ENCODE measurements around the gene DR1. TPM values are rescaled to one million over a fixed set of nuclear protein-coding genes. Genes with fewer than 3 reads are reported as not detected.

The DR1 gene
- total and polyA plus RNA-seq, 2 of the 4 experiments (the other 2 are of a cell fraction) = 27.1 to 39.4 TPM

DNA sequence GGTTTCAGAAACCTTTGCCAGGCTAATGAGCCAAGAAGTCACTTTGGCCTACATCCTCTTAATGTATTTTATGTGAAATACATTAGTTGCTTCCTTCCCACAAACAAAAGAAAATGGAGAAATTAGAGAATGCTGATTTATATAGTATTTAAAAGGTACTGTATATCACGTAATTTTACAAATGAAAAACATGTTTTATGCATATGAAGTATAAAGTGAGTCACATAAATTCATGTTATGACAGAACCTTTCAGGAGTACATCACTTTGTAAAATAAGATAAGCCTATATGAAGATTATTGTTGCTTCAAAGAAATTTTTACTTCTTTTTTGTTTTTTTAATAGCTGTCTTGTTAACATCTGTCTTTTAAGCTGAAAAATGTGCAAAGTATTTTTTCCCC is 4.6 kb downstream of the DR1 start:
- Histone ChIP-seq H3K4ac (ENCODE audit: low read depth, low read length) (no peak overlapping the region), H3K79me1 (ENCODE audit: low read depth in 1 of 2, low read length in 2 of 2) (peaks cover 6 to 36% of the 10 kb centered on the region in 2 experiments), H2BK5ac (ENCODE audit: low read depth, low read length, poor library complexity, severe bottlenecking) (no peak overlapping the region), H4K5ac (ENCODE audit: low read depth, low read length) (no peak overlapping the region), H2AFZ (replicated peaks; ENCODE audit: low read length, poor library complexity) (no peak overlapping the region), H3K23ac (ENCODE audit: low read depth, low read length) (0 out of 2 replicates have a peak overlapping the region, but pooled peaks have one; percentile 49), H3K56ac (ENCODE audit: extremely low read depth, insufficient read depth, low read length) (no peak overlapping the region), H2AK9ac (replicated peaks; ENCODE audit: low read depth, low read length, poor library complexity) (no peak overlapping the region), H2AK5ac (ENCODE audit: low read depth, low read length) (no peak overlapping the region), H4K20me1 (ENCODE audit: insufficient read depth, low read length) (peaks cover 39% of the 10 kb centered on the region), H3K18ac (ENCODE audit: low read depth, low read length) (no peak overlapping the region), H3K27me3 (ENCODE audit: control insufficient read depth, insufficient read depth, low read length) (no peaks in the 10 kb centered on the region), H3K14ac (replicated peaks; ENCODE audit: low read depth, low read length) (0 out of 2 replicates have a peak overlapping the region, but pooled peaks have one; percentile 42), H4K8ac (ENCODE audit: low read depth in 2 of 2, low read length in 2 of 2) (no peak overlapping the region), H3K36me3 (ENCODE audit: control insufficient read depth, insufficient read depth, low read length) (peaks cover 6% of the 10 kb centered on the region), H2BK120ac (ENCODE audit: low read depth, low read length) (no peak overlapping the region), H3K9me1 (ENCODE audit: insufficient read depth, low read length) (peaks cover 6% of the 10 kb centered on the region), H4K91ac (ENCODE audit: insufficient read depth, low read depth, low read length) (no peak overlapping the region), H3K4me1 (ENCODE audit: control insufficient read depth, insufficient read depth, low read length) (0 out of 2 replicates have a peak, but pooled peaks cover 1% of the 10 kb centered on the region), H2BK15ac (ENCODE audit: low read depth, low read length) (no peak overlapping the region), H3K4me3 (ENCODE audit: insufficient read depth, low read depth, low read length) (no peak overlapping the region), H3K27ac (ENCODE audit: insufficient read depth, low read length) (no peak overlapping the region), H3K9ac (ENCODE audit: low read depth, low read length) (no peak overlapping the region), H3K9me3 (ENCODE audit: control insufficient read depth, insufficient read depth, low read length) (no peaks in the 10 kb centered on the region), H3K4me2 (ENCODE audit: low read depth, low read length) (peak overlapping the region; percentile 71), H2BK20ac (ENCODE audit: low read depth, low read length) (no peak overlapping the region)
- intact Hi-C loops (cut with micrococcal nuclease) (no loop called here), dilution Hi-C loops (cut with HindIII; ENCODE audit: low sequenced_read_pairs, unreplicated experiment) (no loop called here), in situ Hi-C loops (cut with MboI; ENCODE audit: low sequenced_read_pairs) (no loop called here)
- CTCF ChIA-PET = interaction anchor here (1.0 kb wide), 1 partner anchor 493 kb away, joined by 3 read pairs; no protein-coding TSS in a partner anchor
- DNase-seq = no peak
- no TSS peak for BruUV-seq (replicated peaks)
- WGBS, 2 experiments (ENCODE audit: extremely low coverage in 2 of 2, insufficient read length in 1 of 2) = no CpG with 5 or more reads among the region's 1 CpG
- TF ChIP-seq MXI1 (IDR thresholded peaks at IDR 0.05; ENCODE audit: borderline replicate concordance, low read depth, low read length) (no peak), RFX5 (IDR thresholded peaks at IDR 0.05; ENCODE audit: low read depth, low read length) (no peak), BHLHE40 (IDR thresholded peaks at IDR 0.05; ENCODE audit: low read depth, low read length) (no peak), CEBPB (IDR thresholded peaks at IDR 0.05; ENCODE audit: low read depth, low read length) (no peak), RAD21 (IDR thresholded peaks at IDR 0.05; ENCODE audit: low read length) (no peak), MAZ (IDR thresholded peaks at IDR 0.05; ENCODE audit: borderline replicate concordance, low read depth, low read length) (no peak)
- TF ChIP-seq, protein P1, sequence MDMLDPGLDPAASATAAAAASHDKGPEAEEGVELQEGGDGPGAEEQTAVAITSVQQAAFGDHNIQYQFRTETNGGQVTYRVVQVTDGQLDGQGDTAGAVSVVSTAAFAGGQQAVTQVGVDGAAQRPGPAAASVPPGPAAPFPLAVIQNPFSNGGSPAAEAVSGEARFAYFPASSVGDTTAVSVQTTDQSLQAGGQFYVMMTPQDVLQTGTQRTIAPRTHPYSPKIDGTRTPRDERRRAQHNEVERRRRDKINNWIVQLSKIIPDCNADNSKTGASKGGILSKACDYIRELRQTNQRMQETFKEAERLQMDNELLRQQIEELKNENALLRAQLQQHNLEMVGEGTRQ (IDR thresholded peaks at IDR 0.05; ENCODE audit: low read depth, low read length) = no peak
- no peak for ATAC-seq (ENCODE audit: low read depth)
- POLR2A ChIA-PET (ENCODE audit: unreplicated experiment) = no interaction called here
